ENCODE results near the gene RAP2C.

GRCh38 chrX:132267392-132267791 lies 48.1 kb upstream of the RAP2C start:
- TF ChIP-seq POLR2A (IDR thresholded peaks at IDR 0.05; ENCODE audit: low read depth), result no peak
- no peak for TF ChIP-seq CTCF (IDR thresholded peaks at IDR 0.05)
